ENCODE data around the gene SYNPO2L.

GRCh38 chr10:73655257-73655989 is 406 bp downstream of the SYNPO2L start:
- TF ChIP-seq GATA2 (IDR thresholded peaks at IDR 0.05; ENCODE audit: low read depth, low read length) (no peak), GATA3 (IDR thresholded peaks at IDR 0.05; ENCODE audit: low read depth, low read length) (no peak)

Measured in SH-SY5Y (cell line).